Activated T-helper 1 cell treated with anti-CD3 and anti-CD28 coated beads, Interleukin-2, amount 50 U/mL, for 16 hours (primary cell): ENCODE data around the gene GTF2A2.
"Not testable (repeated sequence)": the region's sequence is repeated elsewhere in the genome, so short reads cannot be mapped to it uniquely, and the experiment has no call there.

Experiments used
- DNase-seq, 2 donors: peaks; one replicate each; pipeline ENCODE4 v3.0.0-alpha.2; 2020; ENCODE audit warnings: low read depth in 1 of 2, low spot score in 1 of 2

GTF2A2 gene, protein sequence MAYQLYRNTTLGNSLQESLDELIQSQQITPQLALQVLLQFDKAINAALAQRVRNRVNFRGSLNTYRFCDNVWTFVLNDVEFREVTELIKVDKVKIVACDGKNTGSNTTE

DNA sequence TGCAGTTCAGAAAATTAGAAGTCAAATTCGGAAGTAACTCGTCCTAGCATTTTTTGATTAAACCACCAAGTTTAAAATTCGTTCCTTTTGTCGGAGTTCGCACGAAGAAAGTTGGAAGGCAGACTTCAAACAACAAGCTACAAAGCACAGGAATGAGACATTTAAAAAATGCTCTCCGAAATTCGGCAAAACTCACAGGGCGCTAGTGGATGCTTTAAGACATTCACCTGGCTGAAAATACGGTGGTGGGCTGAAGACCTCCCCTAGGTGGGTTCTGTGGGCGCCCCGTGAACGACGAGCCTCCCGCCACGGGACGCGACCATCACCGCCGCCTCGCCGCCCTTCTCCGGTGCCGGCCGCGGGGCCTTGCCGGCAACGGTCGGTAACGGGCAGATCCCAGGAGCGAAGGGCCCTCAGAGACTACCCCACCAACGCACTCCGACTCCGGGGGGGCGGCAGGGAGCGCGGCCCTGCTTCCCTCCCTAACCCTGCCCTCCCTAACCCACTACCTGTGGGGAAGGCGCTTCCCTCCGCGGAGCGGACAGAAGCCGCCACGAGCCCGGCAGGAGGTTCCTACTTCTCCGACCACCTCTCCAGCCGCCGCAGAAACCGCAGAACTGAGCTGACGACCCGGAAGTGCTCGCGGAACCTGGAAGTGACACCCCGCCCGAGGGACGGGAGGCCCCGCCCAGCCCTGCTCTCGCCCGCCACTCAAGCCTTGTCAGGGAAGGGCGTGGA, at the start of gene GTF2A2:
GTF2A2 (minus strand) TSS at position 619 of the 738 bp plus-strand sequence. CDS start 5,238 bp downstream, outside the sequence.
- DNase-seq: peak; percentile 85 to 88

DNA sequence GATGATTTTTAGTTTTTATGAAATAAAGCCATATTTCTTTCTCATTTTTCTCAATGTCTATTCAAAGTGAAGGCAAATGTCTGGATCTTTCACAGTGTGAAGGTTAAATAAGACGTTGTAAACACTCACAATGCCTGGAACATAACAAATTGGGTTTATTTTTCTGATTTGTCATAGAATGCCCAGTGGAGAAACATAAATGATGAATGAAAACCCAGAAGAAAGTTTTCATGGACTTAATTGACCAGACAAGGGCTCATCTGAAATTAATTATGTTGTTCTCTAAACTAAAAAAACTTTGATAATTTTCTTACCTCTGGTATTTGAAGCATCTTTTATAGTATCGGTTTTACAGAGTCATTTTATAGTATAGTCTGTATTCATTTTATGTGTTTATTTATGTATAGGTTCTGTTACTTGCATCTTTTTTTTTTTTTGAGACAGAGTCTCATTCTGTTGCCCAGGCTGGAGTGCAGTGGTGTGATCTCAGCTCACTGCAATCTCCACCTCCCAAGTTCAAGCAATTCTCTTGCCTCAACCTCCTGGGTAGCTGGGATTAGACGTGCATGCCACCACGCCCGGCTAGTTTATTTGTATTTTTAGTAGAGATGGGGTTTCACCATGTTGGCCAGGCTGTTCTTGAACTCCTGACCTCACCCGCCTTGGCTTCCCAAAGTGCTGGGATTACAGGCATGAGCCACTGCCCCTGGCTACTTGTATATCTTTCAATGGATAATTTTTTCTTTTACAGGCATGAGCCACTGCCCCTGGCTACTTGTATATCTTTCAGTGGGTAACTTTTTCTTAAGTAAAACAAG, 46.9 kb upstream of the GTF2A2 start:
- DNase-seq: no peak

DNA sequence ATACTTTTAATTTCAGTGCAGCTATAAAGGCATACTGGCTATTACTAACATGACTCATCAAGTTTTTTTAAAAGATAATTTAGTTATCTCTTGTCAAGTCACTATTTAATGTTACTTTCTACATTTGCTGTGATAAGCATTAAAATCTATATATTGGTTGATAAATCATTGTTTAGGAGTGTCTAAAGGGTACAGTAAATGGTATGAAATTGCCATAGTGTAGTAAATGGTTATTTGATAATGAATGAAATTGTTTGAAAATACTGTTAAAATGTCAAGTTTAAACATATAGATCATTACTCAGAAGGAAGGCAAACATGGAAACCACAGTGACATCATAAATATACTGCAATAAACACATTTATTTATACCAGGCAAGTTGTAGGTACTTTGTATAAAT, 45.0 kb upstream of the GTF2A2 start:
- no peak for DNase-seq

DNA sequence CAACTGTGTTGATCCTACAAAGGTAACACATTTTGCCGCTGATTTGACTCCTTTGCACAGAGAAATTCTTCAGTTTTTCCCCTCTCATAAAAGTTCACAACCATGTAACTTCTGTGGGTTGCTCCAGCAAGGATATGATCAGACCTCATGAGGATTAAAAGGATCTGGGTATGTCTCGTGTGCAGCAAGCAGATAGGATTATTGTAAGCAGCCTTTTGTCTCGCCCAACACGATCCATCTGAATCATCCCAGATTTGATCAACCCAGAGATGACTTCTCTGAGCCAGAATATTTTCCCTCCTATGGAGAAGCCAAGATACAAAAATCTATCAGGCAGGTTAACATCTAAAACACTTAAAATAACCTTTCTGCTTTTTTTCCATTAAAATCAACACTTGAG, 44.6 kb upstream of the GTF2A2 start:
- DNase-seq: no peak

DNA sequence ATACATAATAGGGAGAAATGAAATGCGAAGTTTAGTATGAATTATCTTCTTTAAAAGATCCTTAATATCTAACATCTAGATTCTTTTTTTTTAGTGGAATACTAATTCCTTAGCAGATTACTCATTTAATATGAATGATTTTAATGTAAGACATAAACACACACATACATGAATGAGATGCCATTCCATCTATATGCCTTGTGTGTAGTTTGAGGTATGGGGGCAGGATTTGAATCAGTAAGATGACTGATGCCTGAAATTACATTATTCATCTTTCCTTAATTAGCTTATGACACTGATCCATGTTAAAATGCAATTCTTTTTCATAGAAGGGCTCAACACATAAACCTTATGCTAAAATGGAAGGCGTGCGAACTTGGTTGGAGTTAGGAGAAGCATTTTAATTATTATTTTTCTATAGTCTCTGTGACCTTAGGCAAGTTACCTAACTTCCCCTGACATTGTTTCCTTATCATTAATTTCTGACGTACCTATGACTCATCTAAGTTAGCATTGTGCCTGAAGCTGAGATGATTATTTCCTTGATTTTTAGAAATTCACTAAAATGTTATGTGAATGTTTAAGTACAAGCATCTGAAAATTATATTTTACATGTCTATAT, 42.6 kb upstream of the GTF2A2 start:
- DNase-seq: no peak

DNA sequence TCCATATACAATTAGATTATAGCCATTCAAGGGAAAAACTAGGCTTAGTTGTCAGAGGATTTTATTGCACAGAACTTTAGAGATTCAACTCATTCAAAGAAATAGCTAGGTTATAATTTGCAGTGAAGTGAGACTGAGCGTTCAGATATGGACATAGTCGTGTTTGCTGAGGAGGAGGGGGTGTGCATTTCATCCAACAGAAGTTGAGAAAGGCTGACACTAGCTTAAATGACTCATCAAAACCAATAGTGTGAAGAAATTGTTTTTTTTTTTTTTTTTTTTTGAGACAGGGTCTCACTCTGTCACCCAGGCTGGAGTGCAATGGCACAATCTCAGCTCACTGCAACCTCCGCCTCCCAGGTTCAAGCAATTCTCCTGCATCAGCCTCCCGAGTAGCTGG, 40.8 kb upstream of the GTF2A2 start:
- DNase-seq: not testable (repeated sequence)

DNA sequence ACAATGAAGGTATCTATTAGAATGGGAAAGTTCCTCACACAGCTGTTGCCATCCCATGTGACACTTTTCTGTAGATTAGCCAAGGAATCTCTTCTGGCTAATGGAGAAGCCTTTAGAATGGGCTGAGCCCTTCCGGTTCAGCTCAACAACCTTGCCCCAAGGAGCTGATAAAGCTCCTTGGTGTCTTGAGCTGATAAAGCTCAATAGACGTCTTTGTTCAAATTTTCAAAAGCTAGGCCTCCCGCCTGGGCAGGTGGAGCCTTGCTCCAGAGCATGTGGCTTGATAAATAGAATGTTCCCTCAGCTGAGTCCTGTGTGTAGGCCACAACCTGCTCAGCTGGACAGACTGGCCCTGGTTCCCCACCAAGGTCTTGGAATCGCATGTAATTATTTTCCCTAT, 39.0 kb upstream of the GTF2A2 start:
- no peak for DNase-seq

DNA sequence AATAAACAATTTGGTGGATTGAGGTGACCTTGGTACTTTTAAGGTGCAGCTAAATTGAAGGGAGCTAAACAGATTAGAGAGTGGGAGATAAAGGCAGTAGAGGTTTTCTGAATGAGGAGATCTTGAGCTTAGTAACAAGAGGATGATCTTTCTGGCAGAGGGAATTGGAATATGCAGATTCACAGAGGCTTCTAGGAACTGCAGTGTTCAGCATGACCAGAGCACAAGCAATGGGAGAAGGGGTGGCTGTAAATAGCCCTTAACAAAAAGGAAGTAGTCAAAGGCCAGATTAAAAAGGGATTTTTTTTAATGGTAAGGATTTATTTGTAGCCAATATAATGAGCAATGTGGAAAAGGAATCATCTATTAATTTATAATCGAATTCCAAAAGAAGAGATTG, 37.5 kb upstream of the GTF2A2 start:
- no peak for DNase-seq

DNA sequence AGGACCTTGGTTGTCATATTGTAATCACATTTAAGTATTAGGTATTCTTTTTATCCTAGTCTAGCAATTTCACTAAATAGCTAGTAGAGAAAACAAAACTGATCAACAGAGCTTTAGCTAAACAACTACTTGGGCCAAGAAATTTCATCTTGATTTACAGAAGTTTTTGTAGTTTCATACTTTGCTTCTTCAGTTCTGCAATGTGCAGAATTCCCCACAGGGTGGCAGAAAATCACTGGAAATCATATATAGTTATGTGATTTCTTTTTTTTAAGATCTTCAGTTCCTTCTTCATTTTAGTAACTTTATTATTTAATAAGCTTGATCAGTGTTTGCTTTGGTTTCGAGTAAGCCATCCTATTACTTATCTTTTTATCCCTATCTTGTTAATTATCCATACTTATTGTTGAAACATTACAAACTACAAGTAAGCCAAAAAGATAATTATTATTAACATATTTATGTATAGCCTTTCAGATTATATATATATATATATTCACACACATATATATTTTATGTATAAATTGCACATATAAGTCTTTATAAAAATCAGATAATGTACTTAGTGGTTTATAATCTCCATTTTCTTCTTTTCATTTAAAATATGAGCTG, 34.0 kb upstream of the GTF2A2 start:
- no peak for DNase-seq

DNA sequence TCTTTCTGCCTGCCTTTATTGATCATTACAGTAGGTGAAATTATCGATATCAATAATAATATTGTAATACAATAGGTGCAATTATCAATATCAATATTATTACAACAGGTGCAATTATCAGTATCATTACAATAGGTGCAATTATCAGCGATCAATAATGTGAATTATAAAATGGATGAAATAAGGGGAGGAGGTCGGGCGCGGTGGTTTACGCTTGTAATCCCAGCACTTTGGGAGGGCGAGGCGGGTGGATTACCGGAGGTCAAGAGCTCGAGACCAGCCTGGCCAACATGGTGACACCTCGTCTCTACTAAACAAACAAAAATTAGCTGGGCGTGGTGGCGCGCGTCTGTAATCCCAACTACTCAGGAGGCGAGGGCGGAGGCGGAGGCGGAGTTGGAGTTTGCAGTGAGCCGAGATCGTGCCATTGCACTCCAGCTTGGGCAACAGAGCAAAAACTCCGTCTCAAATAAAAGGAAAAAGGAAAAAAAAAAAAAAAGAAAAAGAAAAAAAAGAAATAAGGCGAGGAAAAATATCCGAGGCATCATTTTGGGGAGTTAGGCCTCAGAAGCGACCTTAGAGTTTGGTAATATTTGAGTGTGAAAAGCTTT, 32.4 kb upstream of the GTF2A2 start:
- DNase-seq: peak; percentile 30 to 47

DNA sequence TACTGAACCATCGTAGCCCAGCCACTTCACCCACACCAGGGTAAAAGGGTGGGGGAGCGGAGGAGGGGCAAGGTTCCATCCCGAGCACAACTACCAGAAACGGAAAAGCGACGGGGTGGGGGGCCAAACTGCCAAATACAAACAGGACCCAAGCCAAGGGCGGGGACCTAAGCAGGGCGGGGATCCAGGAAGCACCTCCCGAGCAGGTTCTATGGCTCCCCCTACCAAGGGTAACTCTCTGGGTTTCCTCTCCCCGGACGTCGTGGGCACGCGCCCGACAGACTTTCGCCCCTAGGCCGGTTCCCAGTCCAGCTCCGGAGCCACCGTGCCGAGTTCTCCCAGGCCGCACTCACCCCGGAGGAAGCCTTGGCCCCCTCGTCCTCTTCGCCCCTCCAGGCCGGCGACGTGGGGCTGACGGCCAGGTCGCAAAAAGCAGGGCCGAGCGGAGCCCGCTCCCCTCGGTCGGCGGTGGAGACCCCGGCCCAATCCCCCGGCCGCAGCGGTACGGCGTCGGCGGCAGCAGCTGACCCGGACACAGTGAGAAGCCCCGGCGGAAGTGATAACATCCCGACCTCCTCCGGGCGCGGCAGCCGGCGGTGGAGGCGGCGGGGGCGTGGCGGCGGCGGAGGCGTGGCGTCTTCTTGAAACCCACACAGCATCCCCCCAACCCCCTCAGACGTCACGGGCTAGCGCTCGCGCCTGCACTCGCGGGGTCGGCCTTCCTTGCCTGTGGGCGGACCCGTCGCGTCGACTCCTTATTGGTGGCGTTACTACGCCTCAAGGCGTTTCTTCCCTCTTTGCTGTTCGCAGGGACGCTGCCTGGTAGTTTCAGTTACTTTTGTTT, 31.7 kb upstream of the GTF2A2 start, which contains the start of gene BNIP2:
BNIP2 (minus strand) TSS at position 539 of the 844 bp plus-strand sequence. CDS start 6,863 bp downstream, outside the sequence.
- peak; percentile 95 to 99 for DNase-seq

DNA sequence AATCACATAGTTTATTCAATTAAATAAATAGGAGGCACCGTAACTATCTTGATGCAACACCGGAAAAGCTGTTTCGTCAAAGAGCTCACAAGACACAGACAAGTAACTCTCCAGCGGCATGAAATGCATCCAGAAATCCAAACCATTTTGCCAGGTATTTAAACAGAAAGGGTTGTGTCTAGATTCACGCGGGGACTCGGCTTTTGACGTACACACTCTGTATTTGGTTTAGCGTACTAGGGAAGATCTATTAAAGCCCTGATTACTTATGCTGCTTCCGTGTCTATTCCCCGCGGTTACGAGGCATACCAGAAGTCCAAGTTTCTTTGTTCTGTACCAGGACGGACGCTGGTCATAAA, 31.1 kb upstream of the GTF2A2 start:
- no peak for DNase-seq

DNA sequence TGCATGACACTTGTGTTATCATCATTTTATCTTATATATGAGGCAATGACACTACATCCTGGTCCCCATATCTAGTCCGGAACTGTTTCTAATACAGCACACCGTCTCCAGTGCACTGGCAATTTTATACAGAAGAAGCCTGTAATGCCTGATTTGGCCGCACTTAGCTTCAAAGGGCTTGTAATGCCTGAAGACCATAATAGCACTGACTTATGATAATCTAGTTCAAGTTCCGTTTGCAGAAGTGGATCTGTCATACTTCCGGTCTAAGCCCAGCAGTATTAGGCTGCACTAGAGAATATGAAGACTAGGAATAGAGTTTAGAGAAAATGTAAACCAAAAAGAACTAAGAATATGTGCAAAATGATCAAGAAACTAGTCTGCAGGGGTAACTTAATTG, 30.5 kb upstream of the GTF2A2 start:
- DNase-seq: no peak

DNA sequence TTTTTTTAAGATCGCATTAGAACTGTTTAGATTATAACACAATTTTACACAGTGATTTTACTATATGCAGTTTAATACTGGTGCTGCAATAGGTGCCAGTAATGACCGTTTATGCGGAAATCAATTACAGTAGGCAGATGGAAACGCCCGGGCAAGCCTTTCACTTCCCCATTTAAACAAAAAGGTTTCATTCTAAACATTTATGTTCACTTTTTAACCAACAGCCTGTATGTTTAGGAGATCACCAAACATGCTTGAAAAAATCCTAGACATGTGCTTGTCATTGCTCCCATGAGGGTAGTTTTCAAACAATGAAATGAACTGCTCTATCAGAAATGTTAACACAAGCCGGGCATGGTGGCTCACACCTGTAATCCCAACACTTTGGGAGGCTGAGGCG, 29.1 kb upstream of the GTF2A2 start:
- DNase-seq: no peak

DNA sequence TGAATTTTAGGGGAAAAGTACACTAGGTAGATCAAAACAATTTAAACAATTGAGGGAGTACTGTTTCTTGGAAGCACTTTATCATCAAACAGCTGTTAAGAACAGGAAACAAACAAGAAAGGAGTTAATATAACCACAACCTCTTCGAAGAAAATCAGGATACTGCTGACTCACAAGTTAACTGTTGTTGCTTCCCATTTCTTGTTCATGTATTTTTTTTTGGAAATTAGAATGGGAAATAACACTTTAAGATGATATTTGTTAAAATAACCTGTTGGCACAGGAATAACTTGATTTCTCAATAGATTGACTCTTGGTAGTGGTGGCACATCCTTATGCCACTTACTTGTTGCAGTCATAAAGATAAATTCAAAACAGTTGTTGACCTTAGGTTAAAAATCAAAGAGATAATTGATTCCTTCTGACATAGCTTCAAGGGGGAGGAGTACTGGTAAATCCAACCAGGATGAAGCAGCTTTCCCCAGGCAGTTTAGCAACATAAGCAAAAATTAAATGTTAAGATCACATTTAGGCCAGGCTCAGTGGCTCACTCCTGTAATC, 28.5 kb upstream of the GTF2A2 start:
- no peak for DNase-seq

DNA sequence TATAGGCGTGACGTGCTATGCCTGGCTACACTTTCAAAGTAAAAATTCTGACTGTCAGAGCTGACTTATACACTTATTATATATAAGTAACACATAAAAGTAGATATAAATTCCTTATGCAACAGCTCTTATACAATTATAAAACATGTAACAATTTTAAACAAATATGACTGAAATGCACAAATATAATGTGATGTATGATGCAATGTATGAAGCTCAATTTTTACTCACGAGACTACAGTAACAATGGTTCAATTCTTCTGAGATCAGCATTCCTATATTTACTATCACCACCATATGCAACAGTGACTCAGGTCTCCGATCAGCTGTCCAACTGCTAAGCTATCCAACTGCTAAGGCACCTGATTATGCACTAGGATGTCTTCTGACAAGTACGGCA, 23.6 kb upstream of the GTF2A2 start:
- no peak for DNase-seq

DNA sequence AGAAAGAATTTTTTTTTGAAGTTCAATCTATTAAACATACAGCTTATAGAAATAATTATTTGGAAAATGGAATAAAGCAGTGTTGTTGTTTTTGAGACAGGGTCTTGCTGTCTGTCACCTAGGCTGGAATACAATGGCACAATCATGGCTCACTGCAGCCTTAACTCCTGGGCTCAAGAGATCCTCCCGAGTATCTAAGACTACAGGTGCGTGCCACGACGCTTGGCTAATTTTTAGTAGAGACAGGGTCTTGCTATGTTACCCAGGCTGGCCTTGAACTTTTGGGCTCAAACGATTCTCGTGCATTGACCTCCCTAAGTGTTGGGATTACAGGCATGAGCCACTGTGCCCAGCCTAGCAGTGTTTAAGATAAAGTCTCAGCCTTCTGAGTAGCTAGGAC, 23.0 kb upstream of the GTF2A2 start:
- no peak for DNase-seq

DNA sequence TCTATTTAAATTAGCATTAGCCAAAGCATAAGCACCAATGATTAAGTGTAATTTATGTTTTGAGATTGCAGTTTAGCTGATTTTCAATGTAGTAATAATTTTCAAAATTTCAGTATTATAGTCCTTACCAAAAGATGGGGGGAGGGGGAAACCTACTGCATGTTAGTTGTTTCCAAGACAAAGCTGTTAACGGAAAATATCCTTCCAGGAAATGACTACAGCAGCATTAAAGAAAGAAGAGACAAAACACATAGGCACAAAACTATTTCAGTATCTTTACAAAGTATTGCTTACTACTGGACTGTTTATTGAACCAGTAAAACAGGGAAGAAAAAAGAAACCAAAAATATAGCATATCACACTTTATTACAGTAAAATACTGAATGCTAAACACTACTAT, 21.3 kb upstream of the GTF2A2 start:
- DNase-seq: no peak

DNA sequence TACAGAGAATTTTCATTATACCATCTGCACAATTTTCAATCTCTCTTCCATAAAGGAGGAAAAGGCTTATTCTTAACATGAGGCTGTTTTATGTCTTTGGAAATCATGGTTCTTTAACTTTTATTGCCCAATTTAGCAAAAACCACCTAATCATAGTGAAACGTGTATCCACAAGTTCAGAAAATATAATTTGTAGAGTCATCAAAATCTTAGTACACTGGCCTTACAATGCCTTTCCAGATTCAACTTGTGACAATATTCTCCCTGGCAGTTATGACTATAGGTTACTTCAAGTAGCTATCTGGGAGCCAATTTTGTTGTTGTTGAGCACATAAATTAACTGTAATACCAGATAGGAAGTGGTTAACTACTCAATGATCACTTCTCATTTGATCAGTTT, 20.9 kb upstream of the GTF2A2 start:
- DNase-seq: no peak

DNA sequence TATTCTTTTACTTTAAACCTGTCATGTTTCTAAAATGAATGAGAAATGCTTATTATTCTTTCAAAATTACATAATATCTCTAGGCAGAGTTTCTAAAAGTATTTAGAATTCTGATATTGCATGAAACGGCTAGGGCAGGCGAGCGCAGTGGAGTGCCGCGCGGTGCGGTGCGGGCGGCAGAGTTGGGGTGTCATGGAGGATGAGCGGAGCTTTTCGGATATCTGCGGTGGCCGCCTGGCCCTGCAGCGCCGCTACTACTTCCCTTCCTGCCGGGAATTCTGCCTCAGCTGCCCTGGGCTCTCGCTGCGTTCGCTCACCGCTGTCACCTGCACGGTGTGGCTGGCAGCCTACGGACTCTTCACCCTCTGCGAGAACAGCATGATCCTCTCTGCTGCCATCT, 19.2 kb upstream of the GTF2A2 start:
- DNase-seq: no peak
